ENCODE results near the gene TMEM163. TPM values are rescaled to one million over a fixed set of nuclear protein-coding genes. Genes with fewer than 3 reads are reported as not detected.

Gene TMEM163
- total and polyA plus RNA-seq, 2 donors from 2014 or later: 2.6 to 5.9 TPM

GRCh38 chr2:134499307-134499926, 219.4 kb downstream of the TMEM163 start:
- TF ChIP-seq CTCF (IDR thresholded peaks at IDR 0.05; ENCODE audit: borderline replicate concordance, extremely low read depth, insufficient read depth): no peak
- intact Hi-C loops (cut with DNase I): no loop called here
- FAIRE-seq: no peak

GRCh38 chr2:134498654-134499053, 220.1 kb downstream of the TMEM163 start:
- Histone ChIP-seq H3K36me3 (ENCODE audit: control insufficient read depth in 2 of 3, insufficient read depth in 3 of 3, low read length in 3 of 3) (no peaks in the 10 kb centered on the region), H3K27me3 (ENCODE audit: control insufficient read depth, insufficient read depth, low read length) (no peaks in the 10 kb centered on the region), H3K27ac (ENCODE audit: low read depth in 2 of 2, low read length in 2 of 2) (no peak overlapping the region), H3K9ac (ENCODE audit: low read length in 3 of 3) (no peak overlapping the region), H3K9me3 (ENCODE audit: control insufficient read depth in 2 of 3, insufficient read depth in 1 of 3, low read length in 3 of 3) (no peaks in the 10 kb centered on the region), H3K4me1 (ENCODE audit: control insufficient read depth in 2 of 3, insufficient read depth in 2 of 3, low read depth in 1 of 3, low read length in 3 of 3) (peaks cover 0 to 14% (median 0%) of the 10 kb centered on the region in 3 donors), H3K4me3 (ENCODE audit: low read length in 3 of 3) (no peak overlapping the region)
- FAIRE-seq (no peak), DNase-seq (no peak)
- no peak for TF ChIP-seq CTCF (IDR thresholded peaks at IDR 0.05; ENCODE audit: borderline replicate concordance, extremely low read depth, insufficient read depth)
- intact Hi-C loops (cut with DNase I): no loop called here

More at GRCh38 chr2:134499307-134499926, 219.4 kb downstream of the TMEM163 start:
- peak in 4 of 5 donors; percentile 16 to 65 (median 21) for DNase-seq
- H3K4me3 ChIP-seq (ENCODE audit: low read length in 3 of 3): no peak overlapping the region
- no peak overlapping the region for H3K27ac ChIP-seq (ENCODE audit: low read depth in 2 of 2, low read length in 2 of 2)
- H3K9ac ChIP-seq (ENCODE audit: low read length in 3 of 3): no peak overlapping the region
- H3K27me3 ChIP-seq (ENCODE audit: control insufficient read depth, insufficient read depth, low read length): no peaks in the 10 kb centered on the region
- no peaks in the 10 kb centered on the region for H3K9me3 ChIP-seq (ENCODE audit: control insufficient read depth in 2 of 3, insufficient read depth in 1 of 3, low read length in 3 of 3)
- H3K36me3 ChIP-seq (ENCODE audit: control insufficient read depth in 2 of 3, insufficient read depth in 3 of 3, low read length in 3 of 3): no peaks in the 10 kb centered on the region
- H3K4me1 ChIP-seq (ENCODE audit: control insufficient read depth in 2 of 3, insufficient read depth in 2 of 3, low read depth in 1 of 3, low read length in 3 of 3): peaks cover 0 to 14% (median 0%) of the 10 kb centered on the region in 3 donors

GRCh38 chr2:134493797-134494196, 225.0 kb downstream of the TMEM163 start:
- H3K9me3 ChIP-seq (ENCODE audit: control insufficient read depth in 2 of 3, insufficient read depth in 1 of 3, low read length in 3 of 3): no peaks in the 10 kb centered on the region
- intact Hi-C loops (cut with DNase I): no loop called here
- no peaks in the 10 kb centered on the region for H3K4me1 ChIP-seq (ENCODE audit: control insufficient read depth in 2 of 3, insufficient read depth in 2 of 3, low read depth in 1 of 3, low read length in 3 of 3)
- DNase-seq (no peak), FAIRE-seq (no peak)
- H3K27ac ChIP-seq (ENCODE audit: low read depth in 2 of 2, low read length in 2 of 2): no peak overlapping the region
- no peaks in the 10 kb centered on the region for H3K27me3 ChIP-seq (ENCODE audit: control insufficient read depth, insufficient read depth, low read length)
- H3K9ac ChIP-seq (ENCODE audit: low read length in 3 of 3): no peak overlapping the region
- H3K4me3 ChIP-seq (ENCODE audit: low read length in 3 of 3): no peak overlapping the region
- no peaks in the 10 kb centered on the region for H3K36me3 ChIP-seq (ENCODE audit: control insufficient read depth in 2 of 3, insufficient read depth in 3 of 3, low read length in 3 of 3)
- TF ChIP-seq CTCF (IDR thresholded peaks at IDR 0.05; ENCODE audit: borderline replicate concordance, extremely low read depth, insufficient read depth): no peak
